ENCODE measurements around the gene BLACAT1. TPM values are rescaled to one million over a fixed set of nuclear protein-coding genes. Genes with fewer than 3 reads are reported as not detected.

BLACAT1 gene
- total and polyA plus RNA-seq, 2 of the 8 experiments (the other 6 are each of a cell fraction or from before 2014, with no cell fraction given), result 3.5 to 10.5 TPM

- TF ChIP-seq, protein P1, sequence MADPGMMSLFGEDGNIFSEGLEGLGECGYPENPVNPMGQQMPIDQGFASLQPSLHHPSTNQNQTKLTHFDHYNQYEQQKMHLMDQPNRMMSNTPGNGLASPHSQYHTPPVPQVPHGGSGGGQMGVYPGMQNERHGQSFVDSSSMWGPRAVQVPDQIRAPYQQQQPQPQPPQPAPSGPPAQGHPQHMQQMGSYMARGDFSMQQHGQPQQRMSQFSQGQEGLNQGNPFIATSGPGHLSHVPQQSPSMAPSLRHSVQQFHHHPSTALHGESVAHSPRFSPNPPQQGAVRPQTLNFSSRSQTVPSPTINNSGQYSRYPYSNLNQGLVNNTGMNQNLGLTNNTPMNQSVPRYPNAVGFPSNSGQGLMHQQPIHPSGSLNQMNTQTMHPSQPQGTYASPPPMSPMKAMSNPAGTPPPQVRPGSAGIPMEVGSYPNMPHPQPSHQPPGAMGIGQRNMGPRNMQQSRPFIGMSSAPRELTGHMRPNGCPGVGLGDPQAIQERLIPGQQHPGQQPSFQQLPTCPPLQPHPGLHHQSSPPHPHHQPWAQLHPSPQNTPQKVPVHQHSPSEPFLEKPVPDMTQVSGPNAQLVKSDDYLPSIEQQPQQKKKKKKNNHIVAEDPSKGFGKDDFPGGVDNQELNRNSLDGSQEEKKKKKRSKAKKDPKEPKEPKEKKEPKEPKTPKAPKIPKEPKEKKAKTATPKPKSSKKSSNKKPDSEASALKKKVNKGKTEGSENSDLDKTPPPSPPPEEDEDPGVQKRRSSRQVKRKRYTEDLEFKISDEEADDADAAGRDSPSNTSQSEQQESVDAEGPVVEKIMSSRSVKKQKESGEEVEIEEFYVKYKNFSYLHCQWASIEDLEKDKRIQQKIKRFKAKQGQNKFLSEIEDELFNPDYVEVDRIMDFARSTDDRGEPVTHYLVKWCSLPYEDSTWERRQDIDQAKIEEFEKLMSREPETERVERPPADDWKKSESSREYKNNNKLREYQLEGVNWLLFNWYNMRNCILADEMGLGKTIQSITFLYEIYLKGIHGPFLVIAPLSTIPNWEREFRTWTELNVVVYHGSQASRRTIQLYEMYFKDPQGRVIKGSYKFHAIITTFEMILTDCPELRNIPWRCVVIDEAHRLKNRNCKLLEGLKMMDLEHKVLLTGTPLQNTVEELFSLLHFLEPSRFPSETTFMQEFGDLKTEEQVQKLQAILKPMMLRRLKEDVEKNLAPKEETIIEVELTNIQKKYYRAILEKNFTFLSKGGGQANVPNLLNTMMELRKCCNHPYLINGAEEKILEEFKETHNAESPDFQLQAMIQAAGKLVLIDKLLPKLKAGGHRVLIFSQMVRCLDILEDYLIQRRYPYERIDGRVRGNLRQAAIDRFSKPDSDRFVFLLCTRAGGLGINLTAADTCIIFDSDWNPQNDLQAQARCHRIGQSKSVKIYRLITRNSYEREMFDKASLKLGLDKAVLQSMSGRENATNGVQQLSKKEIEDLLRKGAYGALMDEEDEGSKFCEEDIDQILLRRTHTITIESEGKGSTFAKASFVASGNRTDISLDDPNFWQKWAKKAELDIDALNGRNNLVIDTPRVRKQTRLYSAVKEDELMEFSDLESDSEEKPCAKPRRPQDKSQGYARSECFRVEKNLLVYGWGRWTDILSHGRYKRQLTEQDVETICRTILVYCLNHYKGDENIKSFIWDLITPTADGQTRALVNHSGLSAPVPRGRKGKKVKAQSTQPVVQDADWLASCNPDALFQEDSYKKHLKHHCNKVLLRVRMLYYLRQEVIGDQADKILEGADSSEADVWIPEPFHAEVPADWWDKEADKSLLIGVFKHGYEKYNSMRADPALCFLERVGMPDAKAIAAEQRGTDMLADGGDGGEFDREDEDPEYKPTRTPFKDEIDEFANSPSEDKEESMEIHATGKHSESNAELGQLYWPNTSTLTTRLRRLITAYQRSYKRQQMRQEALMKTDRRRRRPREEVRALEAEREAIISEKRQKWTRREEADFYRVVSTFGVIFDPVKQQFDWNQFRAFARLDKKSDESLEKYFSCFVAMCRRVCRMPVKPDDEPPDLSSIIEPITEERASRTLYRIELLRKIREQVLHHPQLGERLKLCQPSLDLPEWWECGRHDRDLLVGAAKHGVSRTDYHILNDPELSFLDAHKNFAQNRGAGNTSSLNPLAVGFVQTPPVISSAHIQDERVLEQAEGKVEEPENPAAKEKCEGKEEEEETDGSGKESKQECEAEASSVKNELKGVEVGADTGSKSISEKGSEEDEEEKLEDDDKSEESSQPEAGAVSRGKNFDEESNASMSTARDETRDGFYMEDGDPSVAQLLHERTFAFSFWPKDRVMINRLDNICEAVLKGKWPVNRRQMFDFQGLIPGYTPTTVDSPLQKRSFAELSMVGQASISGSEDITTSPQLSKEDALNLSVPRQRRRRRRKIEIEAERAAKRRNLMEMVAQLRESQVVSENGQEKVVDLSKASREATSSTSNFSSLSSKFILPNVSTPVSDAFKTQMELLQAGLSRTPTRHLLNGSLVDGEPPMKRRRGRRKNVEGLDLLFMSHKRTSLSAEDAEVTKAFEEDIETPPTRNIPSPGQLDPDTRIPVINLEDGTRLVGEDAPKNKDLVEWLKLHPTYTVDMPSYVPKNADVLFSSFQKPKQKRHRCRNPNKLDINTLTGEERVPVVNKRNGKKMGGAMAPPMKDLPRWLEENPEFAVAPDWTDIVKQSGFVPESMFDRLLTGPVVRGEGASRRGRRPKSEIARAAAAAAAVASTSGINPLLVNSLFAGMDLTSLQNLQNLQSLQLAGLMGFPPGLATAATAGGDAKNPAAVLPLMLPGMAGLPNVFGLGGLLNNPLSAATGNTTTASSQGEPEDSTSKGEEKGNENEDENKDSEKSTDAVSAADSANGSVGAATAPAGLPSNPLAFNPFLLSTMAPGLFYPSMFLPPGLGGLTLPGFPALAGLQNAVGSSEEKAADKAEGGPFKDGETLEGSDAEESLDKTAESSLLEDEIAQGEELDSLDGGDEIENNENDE (IDR thresholded peaks at IDR 0.05; ENCODE audit: insufficient replicate concordance, low read length), result no peak
- no peak for TF ChIP-seq EGR1 (IDR thresholded peaks at IDR 0.05; ENCODE audit: borderline replicate concordance, low read depth, low read length)
- TF ChIP-seq ASH2L (IDR thresholded peaks at IDR 0.05; ENCODE audit: low read length), result no peak
- TF ChIP-seq CEBPB (IDR thresholded peaks at IDR 0.05; ENCODE audit: low read depth, low read length), result no peak
- no peak for TF ChIP-seq SRF (IDR thresholded peaks at IDR 0.05; ENCODE audit: low read depth, low read length)
- TF ChIP-seq SIX5 (IDR thresholded peaks at IDR 0.05; ENCODE audit: low read depth, low read length), result no peak
- no peak for TF ChIP-seq HDAC6 (IDR thresholded peaks at IDR 0.05; ENCODE audit: low read depth, low read length)
Measured at GRCh38 chr1:205492201-205492667, 36.4 kb upstream of the BLACAT1 start (continued).
